Hematopoietic multipotent progenitor cell treated with erythropoietin and hydrocortisone succinate and interleukin-3 and kit ligand, for 15 days (in vitro differentiated cells): ENCODE measurements around the gene ANKRD39.

Experiments
- DNase-seq: peaks from one replicate; pipeline ENCODE4 v3.0.0-alpha.2; 2015; ENCODE audit warnings: low spot score

Gene ANKRD39

GRCh38 chr2:96887493-96888012 is 29.7 kb upstream of the ANKRD39 start:
- no peak for DNase-seq

- no peak for DNase-seq
These were observed 27.9 kb upstream of the ANKRD39 start for GRCh38 chr2:96885432-96886347.

- no peak for DNase-seq
These were observed 26.7 kb upstream of the ANKRD39 start for GRCh38 chr2:96884299-96885094.

GRCh38 chr2:96883306-96883705 is 25.5 kb upstream of the ANKRD39 start:
- DNase-seq: no peak

- DNase-seq: no peak
These were observed 25.1 kb upstream of the ANKRD39 start for GRCh38 chr2:96882906-96883305.

- no peak for DNase-seq
These were observed 24.4 kb upstream of the ANKRD39 start for GRCh38 chr2:96882230-96882629.

GRCh38 chr2:96881349-96882195 is 23.8 kb upstream of the ANKRD39 start:
- no peak for DNase-seq

GRCh38 chr2:96880891-96881273 is 23.1 kb upstream of the ANKRD39 start:
- no peak for DNase-seq

- DNase-seq: no peak
These were observed 21.8 kb upstream of the ANKRD39 start for GRCh38 chr2:96879545-96880040.

- DNase-seq: no peak
These were observed 21.2 kb upstream of the ANKRD39 start for GRCh38 chr2:96878796-96879544.

- DNase-seq: no peak
These were observed 20.4 kb upstream of the ANKRD39 start for GRCh38 chr2:96878171-96878570.

- DNase-seq: no peak
These were observed 19.8 kb upstream of the ANKRD39 start for GRCh38 chr2:96877631-96878092.

GRCh38 chr2:96877042-96877451 is 19.2 kb upstream of the ANKRD39 start:
- no peak for DNase-seq

GRCh38 chr2:96876269-96877041 is 18.6 kb upstream of the ANKRD39 start:
- DNase-seq: no peak

- DNase-seq: no peak
These were observed 17.9 kb upstream of the ANKRD39 start for GRCh38 chr2:96875498-96876268.

GRCh38 chr2:96874198-96874831 is 16.5 kb upstream of the ANKRD39 start:
- no peak for DNase-seq

- DNase-seq: no peak
These were observed 15.9 kb upstream of the ANKRD39 start for GRCh38 chr2:96873651-96874096.

GRCh38 chr2:96872591-96873349 is 15.0 kb upstream of the ANKRD39 start:
- no peak for DNase-seq
